Tibial nerve (tissue), 3 donors: Measurements from ENCODE around the gene NOXO1.

Experiments used
- CTCF ChIP-seq, 5 experiments: fragments of 200-600 bp in 3 of 5; fragments of 450-650 bp in 2 of 5; sonication (generic) in 3 of 5; IDR thresholded peaks; one replicate each; pipeline ENCODE4 v1.5.1; 2016 to 2019; ENCODE audit warnings: antibody characterized with exemption in 5 of 5, mild to moderate bottlenecking in 3 of 5, moderate library complexity in 2 of 5
- POLR2A ChIP-seq, 2 donors: fragments of 450-650 bp; IDR thresholded peaks; one replicate each; pipeline ENCODE4 v1.6.1; 2017; ENCODE audit warnings: antibody characterized with exemption in 2 of 2, mild to moderate bottlenecking in 2 of 2, moderate library complexity in 2 of 2

- TF ChIP-seq CTCF (IDR thresholded peaks at IDR 0.05) (peak in 1 of 5 experiments; percentile 16), POLR2A (IDR thresholded peaks at IDR 0.05) (no peak)
These were observed 17.3 kb downstream of the NOXO1 start for GRCh38 chr16:1963806-1964505.
